Measurements from ENCODE around the gene HADHB.
A peak's percentile ranks its signal among the peaks of the same experiment; 100 is the strongest.

HADHB gene

DNA sequence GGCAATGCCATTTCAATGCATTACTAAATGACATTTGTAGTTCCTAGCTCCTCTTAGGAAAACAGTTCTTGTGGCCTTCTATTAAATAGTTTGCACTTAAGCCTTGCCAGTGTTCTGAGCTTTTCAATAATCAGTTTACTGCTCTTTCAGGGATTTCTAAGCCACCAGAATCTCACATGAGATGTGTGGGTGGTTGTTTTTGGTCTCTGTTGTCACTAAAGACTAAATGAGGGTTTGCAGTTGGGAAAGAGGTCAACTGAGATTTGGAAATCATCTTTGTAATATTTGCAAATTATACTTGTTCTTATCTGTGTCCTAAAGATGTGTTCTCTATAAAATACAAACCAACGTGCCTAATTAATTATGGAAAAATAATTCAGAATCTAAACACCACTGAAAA, 45.3 kb downstream of the HADHB start:
- Histone ChIP-seq H3K27ac (no peak overlapping the region), H3K4me3 (no peak overlapping the region)
- DNase-seq (ENCODE audit: low spot score): no peak
- TF ChIP-seq CTCF (IDR thresholded peaks at IDR 0.05): no peak

DNA sequence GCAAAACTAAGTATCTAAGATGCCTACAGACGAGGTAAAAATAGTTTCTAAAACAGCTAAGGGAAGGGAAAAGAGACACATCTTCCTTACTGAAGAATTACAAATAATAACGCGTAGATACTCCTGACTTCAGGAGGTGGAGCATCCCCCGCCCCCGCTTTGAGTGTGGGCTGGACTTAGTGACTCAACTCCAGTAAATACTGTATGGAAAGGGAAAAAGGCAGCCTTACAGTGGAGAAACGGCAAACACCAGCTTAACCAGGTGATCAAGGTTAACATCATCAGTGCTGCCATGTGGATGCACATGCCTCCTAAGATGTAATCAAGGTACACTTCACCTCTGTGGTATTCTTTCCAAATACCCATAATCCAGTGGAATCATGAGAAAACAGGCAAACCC, 47.9 kb downstream of the HADHB start:
- no peak for DNase-seq (ENCODE audit: low spot score)
- no peak overlapping the region for H3K27ac ChIP-seq

DNA sequence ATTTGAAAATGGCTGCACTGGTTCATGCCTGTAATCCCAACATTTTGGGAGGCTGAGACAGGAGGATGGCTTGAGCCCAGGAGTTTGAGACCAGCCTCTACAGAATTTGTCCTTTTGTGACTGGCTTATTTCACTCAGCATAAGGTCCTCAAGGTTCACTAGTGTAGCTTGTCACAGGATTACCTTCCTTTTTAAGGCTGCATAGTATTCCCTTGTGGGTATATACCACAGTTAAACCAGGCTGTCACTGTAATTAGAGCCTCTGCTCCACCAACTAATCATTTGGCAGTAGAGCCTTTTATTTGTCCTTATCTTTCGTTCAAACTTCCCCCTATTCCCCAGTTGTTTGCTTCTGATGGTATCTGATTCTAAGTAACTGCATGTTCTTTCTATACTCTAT, 50.8 kb downstream of the HADHB start:
- TF ChIP-seq CTCF (IDR thresholded peaks at IDR 0.05): no peak
- Histone ChIP-seq H3K27ac (no peak overlapping the region), H3K4me3 (no peak overlapping the region)
- no peak for DNase-seq (ENCODE audit: low spot score)

More for the DNA sequence above, 47.9 kb downstream of the HADHB start:
- no peak overlapping the region for H3K4me3 ChIP-seq
- TF ChIP-seq CTCF (IDR thresholded peaks at IDR 0.05): no peak

DNA sequence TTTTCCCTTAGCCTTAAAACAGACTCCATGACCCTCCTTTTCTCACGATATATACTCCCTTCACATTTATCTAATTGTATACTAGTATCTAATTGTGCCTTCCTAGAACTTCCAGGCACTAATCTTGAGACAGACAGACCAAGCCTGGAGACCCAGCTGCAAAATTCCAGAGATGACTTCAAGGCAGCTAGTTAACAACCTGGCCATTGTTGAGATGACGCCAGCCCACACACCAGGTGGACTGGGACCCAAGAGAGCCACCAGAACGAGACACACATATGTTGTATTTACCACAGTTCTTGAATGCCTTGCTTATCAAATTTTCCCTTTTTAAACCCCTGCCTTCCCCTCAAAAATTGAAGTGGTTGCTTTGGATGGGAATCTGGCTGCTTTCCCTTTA, 52.3 kb downstream of the HADHB start:
- TF ChIP-seq CTCF (IDR thresholded peaks at IDR 0.05): no peak
- H3K4me3 ChIP-seq: no peak overlapping the region
- no peak for DNase-seq (ENCODE audit: low spot score)
- no peak overlapping the region for H3K27ac ChIP-seq

GRCh38 chr2:26298286-26298637, 53.5 kb downstream of the HADHB start:
- no peak for DNase-seq (ENCODE audit: low spot score)
- Histone ChIP-seq H3K27ac (peak overlapping the region; percentile 80 to 91), H3K4me3 (peak overlapping the region; percentile 76)
- no peak for TF ChIP-seq CTCF (IDR thresholded peaks at IDR 0.05)

- Histone ChIP-seq H3K4me3 (peak overlapping the region; percentile 76), H3K27ac (peak overlapping the region; percentile 80 to 91)
- no peak for TF ChIP-seq CTCF (IDR thresholded peaks at IDR 0.05)
- DNase-seq (ENCODE audit: low spot score): peak; percentile 78
These were observed 54.1 kb downstream of the HADHB start for GRCh38 chr2:26298638-26299393.

GRCh38 chr2:26299471-26300101, 54.8 kb downstream of the HADHB start:
- Histone ChIP-seq H3K4me3 (peak overlapping the region; percentile 76), H3K27ac (peak overlapping the region; percentile 80 to 91)
- no peak for TF ChIP-seq CTCF (IDR thresholded peaks at IDR 0.05)
- DNase-seq (ENCODE audit: low spot score): no peak

Measured in coronary artery (tissue), 2 donors.